ENCODE data around the gene PCP4L1. TPM values are rescaled to one million over a fixed set of nuclear protein-coding genes. Genes with fewer than 3 reads are reported as not detected.
A peak's percentile ranks its signal among the peaks of the same experiment; 100 is the strongest.
"Not testable (repeated sequence)": the region's sequence is repeated elsewhere in the genome, so short reads cannot be mapped to it uniquely, and the experiment has no call there.

The PCP4L1 gene
- polyA plus RNA-seq, 2 of the 4 experiments (the other 2 are of a cell fraction), result not detected

- H3K27ac ChIP-seq; ATAC-seq; FAIRE-seq; H3K4me3 ChIP-seq; H3K4me2 ChIP-seq; POLR2A ChIA-PET; DNase-seq (ENCODE audit: low read depth in 1 of 2, low spot score in 1 of 2); H3K4me1 ChIP-seq: not testable (repeated sequence)
- H3K9me3 ChIP-seq, result peaks cover 13% of the 10 kb centered on the region
- WGBS (ENCODE audit: missing lambda C conversion rate), result 66% methylated on average over 5 of the region's 5 CpGs
- TF ChIP-seq MAFK (IDR thresholded peaks at IDR 0.05; ENCODE audit: partially characterized antibody), result peak; percentile 36
- CTCF ChIA-PET, result interaction anchor here (0.9 to 8.7 kb wide), 4 partner anchors 8 to 126 kb away, joined by 3 to 46 read pairs (median 7); partner anchors contain the start of gene TOMM40L
Measured at GRCh38 chr1:161257109-161257508, 1.4 kb upstream of the PCP4L1 start.

- no peak for FAIRE-seq
- TF ChIP-seq MAFK (IDR thresholded peaks at IDR 0.05; ENCODE audit: partially characterized antibody), result no peak
- TF ChIP-seq TFCP2L1 (CRISPR knock-in tag; IDR thresholded peaks at IDR 0.05), result no peak
- no peak for TF ChIP-seq PBX3 (IDR thresholded peaks at IDR 0.05)
- no peak for TF ChIP-seq JUN (IDR thresholded peaks at IDR 0.05)
- no peak for TF ChIP-seq ZC3H11A (IDR thresholded peaks at IDR 0.05)
- no peak for TF ChIP-seq BHLHE40 (IDR thresholded peaks at IDR 0.05; ENCODE audit: low read depth, low read length)
- TF ChIP-seq REST (IDR thresholded peaks at IDR 0.05), result no peak
- no peak for TF ChIP-seq FOSB (CRISPR knock-in tag; IDR thresholded peaks at IDR 0.05)
- no peak for TF ChIP-seq HOXB13 (CRISPR knock-in tag; IDR thresholded peaks at IDR 0.05; ENCODE audit: low read depth)
- TF ChIP-seq CHD2 (IDR thresholded peaks at IDR 0.05; ENCODE audit: low read length, partially characterized antibody), result no peak
- no peak for TF ChIP-seq HES2 (IDR thresholded peaks at IDR 0.05)
- no peak for TF ChIP-seq SMC3 (IDR thresholded peaks at IDR 0.05)
- no peak for TF ChIP-seq ZNF302 (CRISPR knock-in tag; IDR thresholded peaks at IDR 0.05)
- TF ChIP-seq NPAS2 (CRISPR knock-in tag; IDR thresholded peaks at IDR 0.05; ENCODE audit: borderline replicate concordance), result no peak
- TF ChIP-seq ELK1 (IDR thresholded peaks at IDR 0.05; ENCODE audit: low read depth, low read length), result no peak
- TF ChIP-seq PHF8 (IDR thresholded peaks at IDR 0.05; ENCODE audit: borderline replicate concordance, low read depth), result no peak
- POLR2A ChIA-PET, result no interaction called here
Measured at GRCh38 chr1:161259345-161259702, 779 bp downstream of the PCP4L1 start.

GRCh38 chr1:161259765-161260164 lies 1.2 kb downstream of the PCP4L1 start:
- no peak overlapping the region for H3K27ac ChIP-seq
- DNase-seq (ENCODE audit: low read depth in 1 of 2, low spot score in 1 of 2) (no peak), ATAC-seq (no peak), FAIRE-seq (no peak)
- peaks cover 13% of the 10 kb centered on the region for H3K9me3 ChIP-seq
- H3K4me2 ChIP-seq, result no peak overlapping the region
- POLR2A ChIA-PET, result no interaction called here
- H3K4me1 ChIP-seq, result peaks cover 6% of the 10 kb centered on the region; the same call in 1 of the 3 replicates
- H3K4me3 ChIP-seq, result no peak overlapping the region
- WGBS (ENCODE audit: missing lambda C conversion rate), result 86% methylated on average over 1 of the region's 1 CpG
- TF ChIP-seq SREBF2 (IDR thresholded peaks at IDR 0.05) (no peak), MAZ (IDR thresholded peaks at IDR 0.05; ENCODE audit: borderline replicate concordance, low read depth, low read length) (no peak), ELK1 (IDR thresholded peaks at IDR 0.05; ENCODE audit: low read depth, low read length) (no peak), ZFP36 (IDR thresholded peaks at IDR 0.05; ENCODE audit: borderline replicate concordance, partially characterized antibody) (no peak), FOXS1 (CRISPR knock-in tag; IDR thresholded peaks at IDR 0.05) (no peak)
- CTCF ChIA-PET, result interaction anchor here (1.2 to 8.7 kb wide), 4 partner anchors 11 to 33 kb away, joined by 3 to 46 read pairs (median 4); partner anchors contain the start of gene TOMM40L

More at GRCh38 chr1:161259345-161259702, 779 bp downstream of the PCP4L1 start:
- peaks cover 13% of the 10 kb centered on the region for H3K9me3 ChIP-seq
- H3K4me3 ChIP-seq, result peak overlapping the region; percentile 42
- CTCF ChIA-PET, result interaction anchor here (1.2 to 8.7 kb wide), 3 partner anchors 11 to 32 kb away, joined by 3 to 46 read pairs (median 4); partner anchors contain the start of gene TOMM40L
- peak overlapping the region; percentile 90 for H3K4me2 ChIP-seq
- H3K4me1 ChIP-seq, result peaks cover 6% of the 10 kb centered on the region; the same call in 1 of the 3 replicates
- ATAC-seq (no peak; a peak in 1 of 6 replicates), DNase-seq (ENCODE audit: low read depth in 1 of 2, low spot score in 1 of 2) (no peak)
- no peak overlapping the region for H3K27ac ChIP-seq
- 23% methylated on average over 6 of the region's 6 CpGs for WGBS (ENCODE audit: missing lambda C conversion rate)

All from A549 (cell line).